ENCODE results near the gene RIMBP2. TPM values are rescaled to one million over a fixed set of nuclear protein-coding genes. Genes with fewer than 3 reads are reported as not detected.

RIMBP2 gene
- total and polyA plus RNA-seq, 2 experiments from 2014 or later, result 0.31 to 0.37 TPM

DNA sequence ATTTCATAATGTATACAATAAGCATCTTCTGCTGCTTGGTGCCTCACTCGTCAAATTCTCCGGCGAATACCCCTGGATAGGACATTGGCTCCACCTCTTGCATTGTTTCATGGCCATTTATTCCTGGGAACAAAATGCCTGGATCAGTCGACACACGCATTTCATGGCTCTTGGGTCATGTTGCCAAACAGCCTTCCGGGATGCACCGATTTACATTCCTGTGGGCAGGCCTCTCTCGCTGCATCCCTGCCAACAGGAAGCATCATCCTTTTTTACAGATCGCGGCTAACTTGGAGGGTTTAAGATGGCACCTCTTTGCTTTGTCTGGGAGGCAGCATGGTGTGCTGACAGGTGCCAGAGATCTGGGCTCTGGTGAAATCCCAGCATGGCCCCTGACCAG is 32.7 kb upstream of the RIMBP2 start (continued):
- TF ChIP-seq, protein P1, sequence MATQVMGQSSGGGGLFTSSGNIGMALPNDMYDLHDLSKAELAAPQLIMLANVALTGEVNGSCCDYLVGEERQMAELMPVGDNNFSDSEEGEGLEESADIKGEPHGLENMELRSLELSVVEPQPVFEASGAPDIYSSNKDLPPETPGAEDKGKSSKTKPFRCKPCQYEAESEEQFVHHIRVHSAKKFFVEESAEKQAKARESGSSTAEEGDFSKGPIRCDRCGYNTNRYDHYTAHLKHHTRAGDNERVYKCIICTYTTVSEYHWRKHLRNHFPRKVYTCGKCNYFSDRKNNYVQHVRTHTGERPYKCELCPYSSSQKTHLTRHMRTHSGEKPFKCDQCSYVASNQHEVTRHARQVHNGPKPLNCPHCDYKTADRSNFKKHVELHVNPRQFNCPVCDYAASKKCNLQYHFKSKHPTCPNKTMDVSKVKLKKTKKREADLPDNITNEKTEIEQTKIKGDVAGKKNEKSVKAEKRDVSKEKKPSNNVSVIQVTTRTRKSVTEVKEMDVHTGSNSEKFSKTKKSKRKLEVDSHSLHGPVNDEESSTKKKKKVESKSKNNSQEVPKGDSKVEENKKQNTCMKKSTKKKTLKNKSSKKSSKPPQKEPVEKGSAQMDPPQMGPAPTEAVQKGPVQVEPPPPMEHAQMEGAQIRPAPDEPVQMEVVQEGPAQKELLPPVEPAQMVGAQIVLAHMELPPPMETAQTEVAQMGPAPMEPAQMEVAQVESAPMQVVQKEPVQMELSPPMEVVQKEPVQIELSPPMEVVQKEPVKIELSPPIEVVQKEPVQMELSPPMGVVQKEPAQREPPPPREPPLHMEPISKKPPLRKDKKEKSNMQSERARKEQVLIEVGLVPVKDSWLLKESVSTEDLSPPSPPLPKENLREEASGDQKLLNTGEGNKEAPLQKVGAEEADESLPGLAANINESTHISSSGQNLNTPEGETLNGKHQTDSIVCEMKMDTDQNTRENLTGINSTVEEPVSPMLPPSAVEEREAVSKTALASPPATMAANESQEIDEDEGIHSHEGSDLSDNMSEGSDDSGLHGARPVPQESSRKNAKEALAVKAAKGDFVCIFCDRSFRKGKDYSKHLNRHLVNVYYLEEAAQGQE (IDR thresholded peaks at IDR 0.05; ENCODE audit: unreplicated experiment), result no peak
- no peak for TF ChIP-seq ETS1 (IDR thresholded peaks at IDR 0.05)
- TF ChIP-seq, protein P2, sequence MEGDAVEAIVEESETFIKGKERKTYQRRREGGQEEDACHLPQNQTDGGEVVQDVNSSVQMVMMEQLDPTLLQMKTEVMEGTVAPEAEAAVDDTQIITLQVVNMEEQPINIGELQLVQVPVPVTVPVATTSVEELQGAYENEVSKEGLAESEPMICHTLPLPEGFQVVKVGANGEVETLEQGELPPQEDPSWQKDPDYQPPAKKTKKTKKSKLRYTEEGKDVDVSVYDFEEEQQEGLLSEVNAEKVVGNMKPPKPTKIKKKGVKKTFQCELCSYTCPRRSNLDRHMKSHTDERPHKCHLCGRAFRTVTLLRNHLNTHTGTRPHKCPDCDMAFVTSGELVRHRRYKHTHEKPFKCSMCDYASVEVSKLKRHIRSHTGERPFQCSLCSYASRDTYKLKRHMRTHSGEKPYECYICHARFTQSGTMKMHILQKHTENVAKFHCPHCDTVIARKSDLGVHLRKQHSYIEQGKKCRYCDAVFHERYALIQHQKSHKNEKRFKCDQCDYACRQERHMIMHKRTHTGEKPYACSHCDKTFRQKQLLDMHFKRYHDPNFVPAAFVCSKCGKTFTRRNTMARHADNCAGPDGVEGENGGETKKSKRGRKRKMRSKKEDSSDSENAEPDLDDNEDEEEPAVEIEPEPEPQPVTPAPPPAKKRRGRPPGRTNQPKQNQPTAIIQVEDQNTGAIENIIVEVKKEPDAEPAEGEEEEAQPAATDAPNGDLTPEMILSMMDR (conservative IDR thresholded peaks at IDR 0.05; ENCODE audit: low read depth in 2 of 2), result no peak
- no peak for TF ChIP-seq CREB1 (CRISPR knock-in tag; IDR thresholded peaks at IDR 0.05; ENCODE audit: low read depth)
- TF ChIP-seq POLR2AphosphoS5 (IDR thresholded peaks at IDR 0.05; ENCODE audit: low read depth), result no peak
- no peak for TF ChIP-seq ZNF114 (CRISPR knock-in tag; IDR thresholded peaks at IDR 0.05)
- TF ChIP-seq JUNB (IDR thresholded peaks at IDR 0.05; ENCODE audit: unreplicated experiment), result no peak
- no peak for TF ChIP-seq EZH2phosphoT487 (IDR thresholded peaks at IDR 0.05; ENCODE audit: unreplicated experiment)

GRCh38 chr12:130747867-130748740 is 32.0 kb upstream of the RIMBP2 start:
- H3K79me2 ChIP-seq (replicated peaks; ENCODE audit: insufficient read depth), result no peaks in the 10 kb centered on the region
- H3K27ac Mint-ChIP-seq, result peak overlapping the region; percentile 11; the same call in 1 of the 2 replicates

More at GRCh38 chr12:130747867-130748740, 32.0 kb upstream of the RIMBP2 start:
- peaks cover 3% of the 10 kb centered on the region for H3K27me3 Mint-ChIP-seq (ENCODE audit: insufficient read depth, low read depth, poor library complexity)
- DNase-seq (ENCODE audit: low spot score), result peak; percentile 86
- Histone ChIP-seq H3K27ac (ENCODE audit: low read depth) (no peak overlapping the region), H3K4me1 (ENCODE audit: insufficient read depth) (no peaks in the 10 kb centered on the region), H3K27me3 (ENCODE audit: insufficient read depth) (no peaks in the 10 kb centered on the region), H2AFZ (peak overlapping the region; percentile 72; the same call in 1 of the 2 replicates), H3K36me3 (ENCODE audit: insufficient read depth) (no peaks in the 10 kb centered on the region), H4K20me1 (replicated peaks; ENCODE audit: insufficient read depth) (no peaks in the 10 kb centered on the region), H3F3A (replicated peaks; ENCODE audit: low read depth) (no peaks in the 10 kb centered on the region), H3K4me2 (no peak overlapping the region), H3K9me2 (ENCODE audit: insufficient read depth) (no peaks in the 10 kb centered on the region), H3K4me3 (no peak overlapping the region)
- no peaks in the 10 kb centered on the region for H3K4me1 Mint-ChIP-seq
- no peak overlapping the region for H3K4me3 Mint-ChIP-seq
- no peaks in the 10 kb centered on the region; the same call in 2 of the 3 replicates for H3K36me3 Mint-ChIP-seq (ENCODE audit: low read depth)
- no peak for TF ChIP-seq EZH2 (IDR thresholded peaks at IDR 0.05; ENCODE audit: low read depth, unreplicated experiment)
- TF ChIP-seq, protein P2 (conservative IDR thresholded peaks at IDR 0.05; ENCODE audit: low read depth in 2 of 2), result peak; percentile 84 to 91
- H3K9me3 Mint-ChIP-seq, result peaks cover 50% of the 10 kb centered on the region
- peak; percentile 95 for ATAC-seq
